ENCODE data around the gene PLA2G4A.

GRCh38 chr1:186887203-186887602, 58.5 kb downstream of the PLA2G4A start:
- TF ChIP-seq CTCF (IDR thresholded peaks at IDR 0.05), result no peak
- TF ChIP-seq POLR2A (IDR thresholded peaks at IDR 0.05), result no peak
- TF ChIP-seq EP300 (IDR thresholded peaks at IDR 0.05), result no peak
